ENCODE results near the gene ZNF467.
A peak's percentile ranks its signal among the peaks of the same experiment; 100 is the strongest.

The ZNF467 gene

DNA sequence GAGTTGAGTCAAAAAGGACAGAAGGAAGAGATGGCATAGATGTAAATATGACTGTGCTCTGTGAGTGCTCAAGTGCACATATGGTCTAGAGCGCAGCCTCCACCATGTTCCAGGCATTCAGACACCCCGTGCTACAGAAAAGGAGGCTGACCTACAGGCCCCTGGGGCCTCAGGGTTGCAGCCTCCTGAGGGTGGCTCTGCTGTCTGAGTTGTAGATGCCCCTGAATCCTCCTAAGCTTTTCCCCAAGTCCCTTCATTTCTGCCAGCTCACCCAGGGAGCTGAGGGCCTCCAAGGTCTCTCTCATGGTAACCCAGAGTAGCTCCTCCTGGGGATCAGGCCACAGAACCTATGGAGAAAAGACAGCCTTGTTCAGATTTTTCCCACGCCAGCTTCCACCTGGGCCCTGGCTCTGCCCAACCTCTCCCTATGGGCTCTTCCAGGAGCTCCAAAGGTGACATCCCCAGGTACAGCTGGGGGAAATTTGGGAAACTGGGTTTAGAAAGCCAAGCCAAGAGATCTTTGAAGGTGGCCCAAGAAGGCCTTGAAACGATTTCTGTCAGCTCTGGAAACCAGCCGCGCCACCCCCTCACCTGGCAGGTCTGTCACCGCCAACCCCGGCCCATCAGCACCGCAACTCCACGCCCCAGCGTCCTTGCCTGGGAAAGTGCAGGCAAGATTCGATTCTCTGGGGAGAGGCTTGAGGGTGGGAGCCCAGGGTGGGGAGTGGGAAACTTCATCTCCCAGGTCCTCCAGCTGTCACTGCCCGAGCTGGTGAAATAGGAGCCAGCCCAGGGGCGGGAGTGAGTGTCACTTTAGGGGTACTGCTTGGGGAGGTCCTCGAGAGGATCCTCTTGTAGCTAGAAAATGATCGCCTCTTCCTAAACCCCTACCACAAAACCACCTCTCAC lies 2.4 kb downstream of the ZNF467 start:
- Histone ChIP-seq H2BK5ac (ENCODE audit: low read length) (peak overlapping the region; percentile 89), H2BK15ac (ENCODE audit: low read length) (peak overlapping the region; percentile 35), H4K8ac (ENCODE audit: low read depth, low read length) (no peak overlapping the region), H2AFZ (ENCODE audit: low read length) (peak overlapping the region; percentile 86), H2AK5ac (ENCODE audit: low read depth, low read length) (peak overlapping the region; percentile 98), H3K18ac (ENCODE audit: low read length) (peak overlapping the region; percentile 93), H3K4me2 (ENCODE audit: insufficient read depth, low read length, poor library complexity, severe bottlenecking) (peak overlapping the region; percentile 79), H3K23ac (ENCODE audit: low read depth, low read length, poor library complexity) (peak overlapping the region; percentile 43), H3K27ac (replicated peaks; ENCODE audit: low read length) (peak overlapping the region; percentile 53), H3K9ac (ENCODE audit: low read depth, low read length, poor library complexity) (peak overlapping the region; percentile 63), H3K79me1 (ENCODE audit: low read depth, low read length) (no peaks in the 10 kb centered on the region), H2BK12ac (ENCODE audit: low read length) (peak overlapping the region; percentile 95), H4K91ac (ENCODE audit: low read depth, low read length, poor library complexity) (no peak overlapping the region), H3K4me3 (ENCODE audit: low read length in 2 of 2) (peak overlapping the region; percentile 49 to 65), H3K4me1 (ENCODE audit: control insufficient read depth in 2 of 2, insufficient read depth in 1 of 2, low read depth in 1 of 2, low read length in 2 of 2) (peaks cover 17 to 33% of the 10 kb centered on the region in 2 donors), H3K4ac (ENCODE audit: low read length) (no peak overlapping the region), H3K36me3 (replicated peaks in 1 of 2; ENCODE audit: control insufficient read depth in 2 of 2, insufficient read depth in 2 of 2, low read length in 2 of 2) (peaks cover 2 to 11% of the 10 kb centered on the region in 2 donors), H3K9me3 (replicated peaks in 1 of 2; ENCODE audit: control insufficient read depth in 2 of 2, insufficient read depth in 1 of 2, low read depth in 1 of 2, low read length in 2 of 2) (peaks cover 2 to 3% of the 10 kb centered on the region in 2 donors), H2BK120ac (ENCODE audit: low read depth, low read length) (no peak overlapping the region), H3K14ac (ENCODE audit: low read length) (no peak overlapping the region), H3K27me3 (ENCODE audit: control insufficient read depth in 3 of 3, insufficient read depth in 3 of 3, low read depth in 1 of 3, low read length in 3 of 3) (peaks cover 6 to 37% (median 8%) of the 10 kb centered on the region in 3 experiments)
- DNase-seq (ENCODE audit: low spot score): no peak
- WGBS, 2 donors (ENCODE audit: extremely low coverage in 2 of 2, insufficient read length in 2 of 2, insufficient replicate concordance in 1 of 2): no CpG with 5 or more reads among the region's 16 CpGs

GRCh38 chr7:149769915-149770314 lies 3.5 kb downstream of the ZNF467 start:
- no CpG with 5 or more reads among the region's 2 CpGs for WGBS, 2 donors (ENCODE audit: extremely low coverage in 2 of 2, insufficient read length in 2 of 2, insufficient replicate concordance in 1 of 2)

GRCh38 chr7:149768931-149769330 lies 4.5 kb downstream of the ZNF467 start:
- no peak for DNase-seq (ENCODE audit: low spot score)
- peaks cover 2 to 15% of the 10 kb centered on the region in 2 donors for H3K36me3 ChIP-seq (replicated peaks in 1 of 2; ENCODE audit: control insufficient read depth in 2 of 2, insufficient read depth in 2 of 2, low read length in 2 of 2)
- no peak overlapping the region for H4K8ac ChIP-seq (ENCODE audit: low read depth, low read length)
- H3K23ac ChIP-seq (ENCODE audit: low read depth, low read length, poor library complexity): no peak overlapping the region
- H2AFZ ChIP-seq (ENCODE audit: low read length): no peak overlapping the region
- H3K27ac ChIP-seq (replicated peaks; ENCODE audit: low read length): no peak overlapping the region
- H3K4me1 ChIP-seq (ENCODE audit: control insufficient read depth in 2 of 2, insufficient read depth in 1 of 2, low read depth in 1 of 2, low read length in 2 of 2): peaks cover 13 to 21% of the 10 kb centered on the region in 2 donors
- peaks cover 2 to 8% of the 10 kb centered on the region in 2 donors for H3K9me3 ChIP-seq (replicated peaks in 1 of 2; ENCODE audit: control insufficient read depth in 2 of 2, insufficient read depth in 1 of 2, low read depth in 1 of 2, low read length in 2 of 2)
- H2AK5ac ChIP-seq (ENCODE audit: low read depth, low read length): peak overlapping the region; percentile 43
- no peak overlapping the region for H3K4ac ChIP-seq (ENCODE audit: low read length)
- no peak overlapping the region for H3K4me2 ChIP-seq (ENCODE audit: insufficient read depth, low read length, poor library complexity, severe bottlenecking)
- H3K14ac ChIP-seq (ENCODE audit: low read length): no peak overlapping the region
- H3K9ac ChIP-seq (ENCODE audit: low read depth, low read length, poor library complexity): no peak overlapping the region
- no peak overlapping the region for H2BK120ac ChIP-seq (ENCODE audit: low read depth, low read length)
- no peak overlapping the region for H2BK15ac ChIP-seq (ENCODE audit: low read length)
- no peaks in the 10 kb centered on the region for H3K79me1 ChIP-seq (ENCODE audit: low read depth, low read length)
- no peak overlapping the region for H4K91ac ChIP-seq (ENCODE audit: low read depth, low read length, poor library complexity)
- H2BK5ac ChIP-seq (ENCODE audit: low read length): no peak overlapping the region
- peaks cover 24 to 47% (median 29%) of the 10 kb centered on the region in 3 experiments for H3K27me3 ChIP-seq (ENCODE audit: control insufficient read depth in 3 of 3, insufficient read depth in 3 of 3, low read depth in 1 of 3, low read length in 3 of 3)
- no CpG with 5 or more reads among the region's 7 CpGs for WGBS, 2 donors (ENCODE audit: extremely low coverage in 2 of 2, insufficient read length in 2 of 2, insufficient replicate concordance in 1 of 2)
- no peak overlapping the region for H3K4me3 ChIP-seq (ENCODE audit: low read length in 2 of 2)
- H3K18ac ChIP-seq (ENCODE audit: low read length): no peak overlapping the region
- H2BK12ac ChIP-seq (ENCODE audit: low read length): peak overlapping the region; percentile 14

More at GRCh38 chr7:149769915-149770314, 3.5 kb downstream of the ZNF467 start:
- Histone ChIP-seq H3K14ac (ENCODE audit: low read length) (no peak overlapping the region), H3K18ac (ENCODE audit: low read length) (no peak overlapping the region), H3K4ac (ENCODE audit: low read length) (no peak overlapping the region), H2BK12ac (ENCODE audit: low read length) (no peak overlapping the region), H3K4me1 (ENCODE audit: control insufficient read depth in 2 of 2, insufficient read depth in 1 of 2, low read depth in 1 of 2, low read length in 2 of 2) (peaks cover 22 to 24% of the 10 kb centered on the region in 2 donors), H3K79me1 (ENCODE audit: low read depth, low read length) (no peaks in the 10 kb centered on the region), H2BK5ac (ENCODE audit: low read length) (no peak overlapping the region), H3K27me3 (ENCODE audit: control insufficient read depth in 3 of 3, insufficient read depth in 3 of 3, low read depth in 1 of 3, low read length in 3 of 3) (peaks cover 17 to 46% (median 19%) of the 10 kb centered on the region in 3 experiments), H3K4me2 (ENCODE audit: insufficient read depth, low read length, poor library complexity, severe bottlenecking) (no peak overlapping the region), H3K9ac (ENCODE audit: low read depth, low read length, poor library complexity) (no peak overlapping the region), H3K23ac (ENCODE audit: low read depth, low read length, poor library complexity) (no peak overlapping the region), H2BK120ac (ENCODE audit: low read depth, low read length) (no peak overlapping the region), H4K8ac (ENCODE audit: low read depth, low read length) (no peak overlapping the region), H3K4me3 (ENCODE audit: low read length in 2 of 2) (no peak overlapping the region), H3K9me3 (replicated peaks in 1 of 2; ENCODE audit: control insufficient read depth in 2 of 2, insufficient read depth in 1 of 2, low read depth in 1 of 2, low read length in 2 of 2) (peaks cover 2 to 8% of the 10 kb centered on the region in 2 donors), H3K36me3 (replicated peaks in 1 of 2; ENCODE audit: control insufficient read depth in 2 of 2, insufficient read depth in 2 of 2, low read length in 2 of 2) (peaks cover 2 to 15% of the 10 kb centered on the region in 2 donors), H4K91ac (ENCODE audit: low read depth, low read length, poor library complexity) (no peak overlapping the region), H2BK15ac (ENCODE audit: low read length) (no peak overlapping the region), H2AFZ (ENCODE audit: low read length) (no peak overlapping the region), H3K27ac (replicated peaks; ENCODE audit: low read length) (no peak overlapping the region), H2AK5ac (ENCODE audit: low read depth, low read length) (no peak overlapping the region)
- DNase-seq (ENCODE audit: low spot score): no peak

DNA sequence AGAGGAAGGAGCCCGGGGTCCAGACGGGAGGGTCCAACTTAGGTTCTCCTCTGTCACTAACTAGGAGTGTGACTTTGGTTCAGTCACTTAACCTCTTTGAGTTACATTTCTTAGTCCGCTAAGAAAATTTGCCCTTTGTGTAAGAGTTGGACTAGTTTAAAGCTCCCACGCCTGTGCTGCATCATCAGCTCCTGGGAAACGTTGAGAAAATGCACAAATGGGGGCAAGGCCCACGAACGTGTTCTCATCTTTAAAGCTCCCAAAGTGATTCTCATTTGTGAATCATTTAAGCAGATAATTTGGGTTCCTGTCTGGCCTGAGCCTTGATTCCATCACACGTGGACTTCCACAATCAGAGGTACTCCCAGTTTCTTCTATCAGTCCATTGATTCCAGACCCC lies 6.3 kb downstream of the ZNF467 start:
- Histone ChIP-seq H3K18ac (ENCODE audit: low read length) (no peak overlapping the region), H2AK5ac (ENCODE audit: low read depth, low read length) (no peak overlapping the region), H2BK15ac (ENCODE audit: low read length) (no peak overlapping the region), H3K36me3 (replicated peaks in 1 of 2; ENCODE audit: control insufficient read depth in 2 of 2, insufficient read depth in 2 of 2, low read length in 2 of 2) (peaks cover 2 to 15% of the 10 kb centered on the region in 2 donors), H3K79me1 (ENCODE audit: low read depth, low read length) (no peaks in the 10 kb centered on the region), H4K91ac (ENCODE audit: low read depth, low read length, poor library complexity) (no peak overlapping the region), H3K27me3 (ENCODE audit: control insufficient read depth in 3 of 3, insufficient read depth in 3 of 3, low read depth in 1 of 3, low read length in 3 of 3) (peaks cover 31 to 61% (median 46%) of the 10 kb centered on the region in 3 experiments), H3K23ac (ENCODE audit: low read depth, low read length, poor library complexity) (no peak overlapping the region), H3K4me1 (ENCODE audit: control insufficient read depth in 2 of 2, insufficient read depth in 1 of 2, low read depth in 1 of 2, low read length in 2 of 2) (peaks cover 8 to 21% of the 10 kb centered on the region in 2 donors), H3K9ac (ENCODE audit: low read depth, low read length, poor library complexity) (no peak overlapping the region), H3K27ac (replicated peaks; ENCODE audit: low read length) (no peak overlapping the region), H2AFZ (ENCODE audit: low read length) (no peak overlapping the region), H3K4me3 (ENCODE audit: low read length in 2 of 2) (no peak overlapping the region), H2BK5ac (ENCODE audit: low read length) (no peak overlapping the region), H3K9me3 (replicated peaks in 1 of 2; ENCODE audit: control insufficient read depth in 2 of 2, insufficient read depth in 1 of 2, low read depth in 1 of 2, low read length in 2 of 2) (peaks cover 2 to 8% of the 10 kb centered on the region in 2 donors), H3K4ac (ENCODE audit: low read length) (no peak overlapping the region), H4K8ac (ENCODE audit: low read depth, low read length) (no peak overlapping the region), H2BK120ac (ENCODE audit: low read depth, low read length) (no peak overlapping the region), H2BK12ac (ENCODE audit: low read length) (no peak overlapping the region), H3K4me2 (ENCODE audit: insufficient read depth, low read length, poor library complexity, severe bottlenecking) (no peak overlapping the region), H3K14ac (ENCODE audit: low read length) (no peak overlapping the region)
- no CpG with 5 or more reads among the region's 8 CpGs for WGBS, 2 donors (ENCODE audit: extremely low coverage in 2 of 2, insufficient read length in 2 of 2, insufficient replicate concordance in 1 of 2)
- DNase-seq (ENCODE audit: low spot score): no peak
